Heart left ventricle (tissue), 16 donors: Measurements from ENCODE around the gene CPM. TPM values are rescaled to one million over a fixed set of nuclear protein-coding genes. Genes with fewer than 3 reads are reported as not detected.

ENCODE experiments used
- ATAC-seq, 4 donors: fragments of 200-7000 bp; cut with Tn5 transposase; one replicate each; pipeline ENCODE4 v1.9.1; 2020 to 2022; ENCODE audit warnings: moderate library complexity in 4 of 4, mild to moderate bottlenecking in 3 of 4, moderate number of reproducible peaks in 1 of 4
- DNase-seq, 5 donors: peaks; one replicate each; pipeline ENCODE4 v3.0.0-alpha.2; 2020
- H3K27ac ChIP-seq, 12 donors: fragments of 200-600 bp; sonication (generic) in 4 of 12; one replicate each; pipeline versions ENCODE4 v1.5.0 to v1.8.0; 2016 to 2022; ENCODE audit warnings: mild to moderate bottlenecking in 2 of 12
- H3K27me3 ChIP-seq, 9 donors: fragments of 200-600 bp; sonication (generic) in 2 of 9; one replicate each; pipeline versions ENCODE4 v1.5.1 to v1.8.0; 2016 to 2022; ENCODE audit warnings: mild to moderate bottlenecking in 3 of 9
- H3K36me3 ChIP-seq, 9 donors: fragments of 200-600 bp; sonication (generic) in 2 of 9; one replicate each; pipeline versions ENCODE4 v1.5.0 to v1.8.0; 2018 to 2022; ENCODE audit warnings: mild to moderate bottlenecking in 2 of 9
- H3K4me1 ChIP-seq, 12 donors: fragments of 200-600 bp; sonication (generic) in 4 of 12; one replicate each; pipeline versions ENCODE4 v1.5.0 to v1.8.0; 2016 to 2022; ENCODE audit warnings: mild to moderate bottlenecking in 3 of 12
- H3K4me3 ChIP-seq, 12 donors: fragments of 200-600 bp; sonication (generic) in 4 of 12; one replicate each; pipeline versions ENCODE4 v1.5.0 to v1.8.0; 2017 to 2022; ENCODE audit warnings: mild to moderate bottlenecking in 9 of 12, moderate library complexity in 4 of 12
- H3K9me3 ChIP-seq, 12 donors: fragments of 200-600 bp; sonication (generic) in 4 of 12; one replicate each; pipeline versions ENCODE4 v1.5.0 to v1.8.0; 2016 to 2022; ENCODE audit warnings: mild to moderate bottlenecking in 1 of 12
- POLR2A ChIP-seq, 2 donors: fragments of 450-650 bp; IDR thresholded peaks; one replicate each; pipeline ENCODE4 v1.6.1; 2017; ENCODE audit warnings: antibody characterized with exemption in 2 of 2, mild to moderate bottlenecking in 2 of 2, moderate library complexity in 2 of 2
- WGBS, 4 donors: extraction: QIAGEN DNeasy Blood & Tissue Kit in 2 of 4; methylation state at CpG; one replicate each; pipeline versions ENCODE4 v1.1.5 to v1.1.7; 2013 to 2018; 5-methylcytosine and 5-hydroxymethylcytosine counted together
- intact Hi-C, 10 donors: fragments of 100-400 bp; cut with DNase I; formaldehyde crosslinking; loops; one replicate each; pipeline versions ENCODE4 v1.11.1 to v1.14.2; 2022
- long read RNA-seq, 3 donors: library from polyadenylated mRNA; unstranded; transcript quantifications; one replicate each; pipeline ENCODE4 v2.0.0, GENCODE V29; 2020 to 2021
- polyA plus RNA-seq, 2 donors: library from polyadenylated mRNA; stranded (reverse); fragments of 200-250 nt; gene quantifications; one replicate each; pipeline ENCODE4 v1.2.3, GENCODE V29; 2013
- total RNA-seq, 9 donors: library from RNA; depleted of rRNA in 2 of 9; stranded (reverse); fragments of >200 nt in 2 of 9; fragmentation: NEBNext Ultra II Directional in 3 of 9; extraction: Animal tissue kit (Norgen Biotek cat#: 25700) in 3 of 9; gene quantifications; one replicate each; pipeline versions ENCODE4 v1.1.0 to v1.2.4, GENCODE V29; 2016 to 2023
- TF ChIP-seq, protein P1 (sequence below), 12 donors: fragments of 200-600 bp; sonication (generic) in 4 of 12; IDR thresholded peaks; one replicate each; pipeline versions ENCODE4 v1.5.0 to v1.8.0; 2018 to 2022; ENCODE audit warnings: antibody characterized with exemption in 12 of 12, mild to moderate bottlenecking in 5 of 12
- donor health status: ischemic (EF 13 %, LVEDD 7.1; RV severe dilation, severe dysfunction).
- donor health status: healthy with polysubstance abuse.
- donor health status: DM: no; HTN: yes; CAD: no.
- donor health status: DM: no; HTN: no; CAD: no.
- donor health status: ischemic (EF 25% LVEDD 6.9; RV normal size, moderate dysfunction).
- donor health status: ischemic (EF 25% LVEDD 5.7; RV mildly dilated, moderate dysfunction).
- donor health status: healthy.
- donor health status: DM: yes; HTN: yes; CAD: no.
- donor health status: ischemic (EF 35%, LVEDD 5.7; RV mildly dilated, moderate dysfunction).
- donor health status: nonischemic (EF 11% LVEDD 7.7; RV severe dilation, severe dysfunction).
- donor health status: DM: yes; HTN: yes; CAD: no.
- donor health status: PGD.
- donor health status: ischemic (EF 29% LVEDD 5.4; RV normal size, mild dysfunction).
- donor health status: nonischemic (EF 23%, LVEDD 6.1; RV moderate dilation, normal function).

Gene CPM
- total RNA-seq (10 to 100 TPM in 3 of 9 donors, 1 to 10 TPM in 6; 2.0 to 25.4 (median 8.8) TPM), polyA plus RNA-seq (10 to 100 TPM in 1 of 2 donors, 1 to 10 TPM in 1; 3.4 to 10.7 TPM)
- long read RNA-seq, donor 1, full-length matches to known transcripts: 5 of 16 reads
- long read RNA-seq, donor 1, partial matches to known transcripts: 3 of 16 reads
- long read RNA-seq, donor 1, other reads (novel, unspliced or antisense): 8 of 16 reads
- long read RNA-seq, donor 2, full-length matches to known transcripts: 25 of 41 reads
- long read RNA-seq, donor 2, partial matches to known transcripts: 2 of 41 reads
- long read RNA-seq, donor 2, other reads (novel, unspliced or antisense): 14 of 41 reads
- long read RNA-seq, donor 3, full-length matches to known transcripts: 12 of 15 reads
- long read RNA-seq, donor 3, partial matches to known transcripts: 0 of 15 reads
- long read RNA-seq, donor 3, other reads (novel, unspliced or antisense): 3 of 15 reads

DNA sequence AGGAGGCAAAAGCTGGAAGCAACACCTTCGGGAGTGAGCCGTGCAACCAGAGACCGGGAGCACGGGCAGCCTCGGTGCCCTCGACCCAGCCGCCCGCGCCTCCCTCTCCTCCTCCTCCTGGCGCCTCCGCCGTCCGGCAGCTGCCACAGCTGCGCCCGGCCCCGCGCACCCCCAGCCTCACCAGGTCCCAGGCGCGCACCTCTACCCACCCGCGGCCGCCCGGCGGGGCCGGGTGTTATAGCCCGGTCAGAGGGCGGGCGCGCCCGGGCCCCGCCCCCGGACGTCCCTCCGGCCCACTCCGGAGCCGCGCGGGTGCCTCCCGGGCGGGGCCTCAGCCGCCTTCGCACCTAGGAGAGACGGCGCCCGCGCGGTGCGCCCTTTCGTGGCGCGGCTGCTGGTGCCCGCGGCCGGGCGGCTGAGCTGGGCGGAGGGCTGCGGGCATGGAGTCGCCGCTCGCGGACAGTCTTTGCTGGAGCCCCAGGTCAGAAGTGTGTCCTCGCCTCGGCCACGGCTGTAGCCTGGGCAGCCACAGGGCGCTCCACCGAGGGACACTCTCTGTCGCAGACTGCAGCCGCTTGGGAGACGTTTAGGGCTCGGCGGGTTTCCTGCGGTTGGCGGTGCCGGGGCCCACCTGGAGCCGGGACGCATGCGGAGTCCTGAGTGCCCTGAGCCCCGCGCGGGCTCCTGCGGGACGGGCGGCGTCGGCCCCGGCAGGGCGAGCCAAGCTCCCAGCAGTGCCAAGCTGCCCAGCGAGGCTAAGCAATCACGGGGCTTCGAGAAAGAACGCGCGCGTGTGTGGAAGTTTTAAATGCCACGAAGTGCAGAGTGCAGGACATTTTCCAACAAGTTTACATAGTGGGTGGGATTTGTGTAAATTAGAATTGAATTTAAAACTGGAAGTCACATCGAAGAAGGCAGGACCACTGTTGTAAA, at the start of gene CPM:
Gene CPM (minus strand): TSS at position 211 of the 933 bp plus-strand sequence. CDS start 334 bp downstream, outside the sequence.
- H3K36me3 ChIP-seq: no peaks in the 10 kb centered on the region
- peak; percentile 69 to 88 (median 77) for DNase-seq
- H3K4me3 ChIP-seq: peak within 1 kb of the TSS; percentile 47 to 80 (median 73)
- peak; percentile 93 to 100 (median 98) for ATAC-seq
- intact Hi-C loops: loop anchor here in 1 of 10 donors (10.0 kb wide), 1 partner anchor 68 kb away; no protein-coding TSS in a partner anchor
- peak within 1 kb of the TSS; percentile 20 to 81 (median 58) for H3K27ac ChIP-seq
- peaks cover 0 to 20% (median 2%) of the 10 kb centered on the region in 9 donors for H3K27me3 ChIP-seq
- H3K9me3 ChIP-seq: peaks cover 0 to 5% (median 0%) of the 10 kb centered on the region in 12 donors
- 2 to 9% (median 3%) methylated on average over 29 to 96 of the region's 96 CpGs for WGBS, 4 donors
- H3K4me1 ChIP-seq: peaks cover 0 to 26% (median 7%) of the 10 kb centered on the region in 12 donors
- TF ChIP-seq, protein P1, sequence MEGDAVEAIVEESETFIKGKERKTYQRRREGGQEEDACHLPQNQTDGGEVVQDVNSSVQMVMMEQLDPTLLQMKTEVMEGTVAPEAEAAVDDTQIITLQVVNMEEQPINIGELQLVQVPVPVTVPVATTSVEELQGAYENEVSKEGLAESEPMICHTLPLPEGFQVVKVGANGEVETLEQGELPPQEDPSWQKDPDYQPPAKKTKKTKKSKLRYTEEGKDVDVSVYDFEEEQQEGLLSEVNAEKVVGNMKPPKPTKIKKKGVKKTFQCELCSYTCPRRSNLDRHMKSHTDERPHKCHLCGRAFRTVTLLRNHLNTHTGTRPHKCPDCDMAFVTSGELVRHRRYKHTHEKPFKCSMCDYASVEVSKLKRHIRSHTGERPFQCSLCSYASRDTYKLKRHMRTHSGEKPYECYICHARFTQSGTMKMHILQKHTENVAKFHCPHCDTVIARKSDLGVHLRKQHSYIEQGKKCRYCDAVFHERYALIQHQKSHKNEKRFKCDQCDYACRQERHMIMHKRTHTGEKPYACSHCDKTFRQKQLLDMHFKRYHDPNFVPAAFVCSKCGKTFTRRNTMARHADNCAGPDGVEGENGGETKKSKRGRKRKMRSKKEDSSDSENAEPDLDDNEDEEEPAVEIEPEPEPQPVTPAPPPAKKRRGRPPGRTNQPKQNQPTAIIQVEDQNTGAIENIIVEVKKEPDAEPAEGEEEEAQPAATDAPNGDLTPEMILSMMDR (IDR thresholded peaks at IDR 0.05): no peak
- peak; percentile 71 to 93 for TF ChIP-seq POLR2A (IDR thresholded peaks at IDR 0.05)

DNA sequence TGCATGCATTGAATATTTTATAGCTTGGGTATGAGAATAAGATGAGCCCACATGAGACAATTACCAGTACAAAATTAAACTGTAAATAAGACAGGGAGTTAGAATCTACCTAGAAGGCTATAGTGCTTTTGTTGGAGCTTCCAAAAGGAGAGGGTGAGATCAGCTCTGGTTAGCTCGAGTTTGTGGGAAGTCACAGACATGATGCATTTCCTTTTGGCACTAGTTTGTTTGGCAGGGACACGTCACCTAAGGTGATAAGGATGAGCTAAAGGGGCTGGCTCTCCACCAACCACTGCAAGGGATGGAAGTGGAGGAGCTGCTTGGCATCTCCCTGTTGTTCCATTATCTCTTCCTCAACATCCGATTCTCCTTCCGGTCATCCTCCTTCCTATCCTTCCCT, 48.5 kb upstream of the CPM start:
- no peak for DNase-seq
- Histone ChIP-seq H3K4me1 (peaks cover 0 to 16% (median 6%) of the 10 kb centered on the region in 12 donors), H3K9me3 (peaks cover 0 to 21% (median 2%) of the 10 kb centered on the region in 12 donors), H3K27ac (no peak overlapping the region), H3K27me3 (no peaks in the 10 kb centered on the region), H3K36me3 (no peaks in the 10 kb centered on the region), H3K4me3 (no peak overlapping the region)
- no peak for TF ChIP-seq POLR2A (IDR thresholded peaks at IDR 0.05)
- TF ChIP-seq, protein P1 (IDR thresholded peaks at IDR 0.05): no peak
- intact Hi-C loops: no loop called here
- no peak for ATAC-seq
- whole genome bisulfite sequencing, 4 donors: 26 to 42% (median 34%) methylated on average over 4 of the region's 4 CpGs

DNA sequence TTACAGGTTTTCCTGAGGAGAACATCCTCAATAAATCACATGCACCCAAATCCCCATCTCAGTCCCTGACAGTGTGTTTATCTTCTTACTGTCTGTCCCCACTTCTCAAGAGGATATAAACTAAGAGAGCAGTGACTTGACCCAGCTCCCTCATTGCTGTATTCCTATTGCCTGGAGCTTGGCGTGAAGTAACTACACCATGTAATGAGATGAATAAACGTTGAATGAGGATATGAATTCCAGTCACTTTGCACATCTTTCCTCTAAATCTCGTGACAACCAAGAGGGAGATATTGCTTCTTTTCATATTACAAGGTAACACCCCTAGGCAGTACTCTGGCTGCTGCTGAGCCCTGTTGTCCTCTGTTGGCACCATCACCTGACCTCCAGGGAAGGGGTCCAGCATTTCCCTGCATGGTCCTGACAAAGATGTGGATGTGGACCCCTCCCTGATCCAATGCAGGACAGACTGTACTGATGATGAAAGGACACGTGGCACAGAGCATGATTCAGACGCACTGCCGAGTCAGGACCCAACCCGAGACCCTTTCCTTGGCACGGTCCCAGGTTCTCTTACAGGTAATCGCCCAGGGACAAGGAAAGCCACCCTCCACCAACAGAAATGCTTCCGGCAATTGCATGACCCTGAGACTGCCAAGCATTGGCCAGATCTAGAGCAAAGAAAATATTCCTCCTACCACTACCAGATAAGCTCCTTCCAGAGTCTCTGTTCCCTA, 47.7 kb upstream of the CPM start:
- ATAC-seq (no peak), DNase-seq (peak in 1 of 5 donors; percentile 12)
- no peak for TF ChIP-seq POLR2A (IDR thresholded peaks at IDR 0.05)
- TF ChIP-seq, protein P1 (IDR thresholded peaks at IDR 0.05): no peak
- intact Hi-C loops: no loop called here
- Histone ChIP-seq H3K4me3 (no peak overlapping the region), H3K9me3 (peaks cover 0 to 21% (median 2%) of the 10 kb centered on the region in 12 donors), H3K36me3 (no peaks in the 10 kb centered on the region), H3K4me1 (peaks cover 0 to 16% (median 6%) of the 10 kb centered on the region in 12 donors), H3K27me3 (no peaks in the 10 kb centered on the region), H3K27ac (no peak overlapping the region)
- WGBS, 4 donors: 92 to 93% (median 92%) methylated on average over 10 of the region's 10 CpGs
